Measurements from ENCODE around the gene SLC35E1.

SLC35E1 gene

GRCh38 chr19:16585094-16585801 is 13.0 kb upstream of the SLC35E1 start:
- DNase-seq (ENCODE audit: low read depth in 1 of 2, low spot score in 1 of 2) = no peak
- H3K4me3 ChIP-seq (replicated peaks; ENCODE audit: insufficient read depth, low read length) = peak overlapping the region; percentile 12; the same call in 1 of the 2 replicates

DNA sequence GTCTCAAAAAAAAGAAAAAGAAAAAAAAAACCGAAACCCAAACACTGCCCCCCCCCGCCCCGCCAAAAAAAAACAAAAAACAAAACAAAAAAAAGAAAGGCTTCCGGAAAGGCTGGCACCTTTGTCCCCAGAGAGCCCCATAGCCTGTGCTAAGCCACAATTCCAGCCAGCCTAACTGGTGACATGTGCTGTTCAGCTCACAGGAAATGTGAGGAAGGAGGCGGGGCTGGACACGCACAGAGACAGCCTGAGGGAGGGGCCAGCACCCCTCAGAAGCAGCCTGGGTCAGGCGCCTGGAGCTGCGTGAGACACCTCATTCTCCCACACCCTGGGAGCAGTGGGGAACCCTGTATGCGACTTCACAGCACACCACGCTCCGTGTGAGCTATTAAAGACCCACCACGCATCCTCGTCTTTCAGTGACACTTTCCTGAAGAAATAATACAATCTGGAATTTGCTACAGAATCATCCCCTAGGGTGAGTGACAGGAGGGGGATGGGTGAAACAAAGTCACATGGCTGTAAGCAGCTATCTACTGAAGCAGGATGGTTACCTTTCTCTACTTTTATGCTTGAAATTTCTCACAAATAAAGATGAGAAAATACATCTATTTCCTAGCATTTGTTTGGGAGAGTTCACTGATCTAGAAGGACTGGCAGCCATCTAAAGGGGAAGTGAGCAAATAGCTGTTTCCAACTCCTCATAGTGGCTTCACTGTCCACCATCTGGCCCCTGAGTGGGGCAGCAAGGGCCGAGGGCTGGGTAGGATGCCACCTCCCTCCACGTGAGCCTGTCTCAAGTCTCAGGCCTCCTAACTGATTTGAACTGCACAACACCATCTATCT is 12.3 kb upstream of the SLC35E1 start:
- no peak for TF ChIP-seq GABPA (IDR thresholded peaks at IDR 0.05; ENCODE audit: low read depth)
- peak; percentile 37; the same call in 1 of the 2 replicates for TF ChIP-seq POLR2AphosphoS5 (IDR thresholded peaks at IDR 0.05; ENCODE audit: low read depth)
- TF ChIP-seq SPI1 (IDR thresholded peaks at IDR 0.05; ENCODE audit: borderline replicate concordance, low read depth) = peak; percentile 93
- Histone ChIP-seq H3K27me3 (ENCODE audit: insufficient read depth, poor library complexity, severe bottlenecking) (no peaks in the 10 kb centered on the region), H3K4me3 (replicated peaks; ENCODE audit: insufficient read depth, low read length) (peak overlapping the region; percentile 12; the same call in 1 of the 2 replicates), H3K27ac (replicated peaks) (peak overlapping the region; percentile 58)
- peak; percentile 66 to 88 for DNase-seq (ENCODE audit: low read depth in 1 of 2, low spot score in 1 of 2)

More at GRCh38 chr19:16585094-16585801, 13.0 kb upstream of the SLC35E1 start:
- no peak for TF ChIP-seq CTCF (IDR thresholded peaks at IDR 0.05; ENCODE audit: insufficient read depth, low read length)
- no peak for TF ChIP-seq GABPA (IDR thresholded peaks at IDR 0.05; ENCODE audit: low read depth)
- TF ChIP-seq, protein P1, sequence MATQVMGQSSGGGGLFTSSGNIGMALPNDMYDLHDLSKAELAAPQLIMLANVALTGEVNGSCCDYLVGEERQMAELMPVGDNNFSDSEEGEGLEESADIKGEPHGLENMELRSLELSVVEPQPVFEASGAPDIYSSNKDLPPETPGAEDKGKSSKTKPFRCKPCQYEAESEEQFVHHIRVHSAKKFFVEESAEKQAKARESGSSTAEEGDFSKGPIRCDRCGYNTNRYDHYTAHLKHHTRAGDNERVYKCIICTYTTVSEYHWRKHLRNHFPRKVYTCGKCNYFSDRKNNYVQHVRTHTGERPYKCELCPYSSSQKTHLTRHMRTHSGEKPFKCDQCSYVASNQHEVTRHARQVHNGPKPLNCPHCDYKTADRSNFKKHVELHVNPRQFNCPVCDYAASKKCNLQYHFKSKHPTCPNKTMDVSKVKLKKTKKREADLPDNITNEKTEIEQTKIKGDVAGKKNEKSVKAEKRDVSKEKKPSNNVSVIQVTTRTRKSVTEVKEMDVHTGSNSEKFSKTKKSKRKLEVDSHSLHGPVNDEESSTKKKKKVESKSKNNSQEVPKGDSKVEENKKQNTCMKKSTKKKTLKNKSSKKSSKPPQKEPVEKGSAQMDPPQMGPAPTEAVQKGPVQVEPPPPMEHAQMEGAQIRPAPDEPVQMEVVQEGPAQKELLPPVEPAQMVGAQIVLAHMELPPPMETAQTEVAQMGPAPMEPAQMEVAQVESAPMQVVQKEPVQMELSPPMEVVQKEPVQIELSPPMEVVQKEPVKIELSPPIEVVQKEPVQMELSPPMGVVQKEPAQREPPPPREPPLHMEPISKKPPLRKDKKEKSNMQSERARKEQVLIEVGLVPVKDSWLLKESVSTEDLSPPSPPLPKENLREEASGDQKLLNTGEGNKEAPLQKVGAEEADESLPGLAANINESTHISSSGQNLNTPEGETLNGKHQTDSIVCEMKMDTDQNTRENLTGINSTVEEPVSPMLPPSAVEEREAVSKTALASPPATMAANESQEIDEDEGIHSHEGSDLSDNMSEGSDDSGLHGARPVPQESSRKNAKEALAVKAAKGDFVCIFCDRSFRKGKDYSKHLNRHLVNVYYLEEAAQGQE (IDR thresholded peaks at IDR 0.05; ENCODE audit: insufficient replicate concordance, low read depth) = no peak
- TF ChIP-seq POLR2AphosphoS5 (IDR thresholded peaks at IDR 0.05; ENCODE audit: low read depth) = no peak
- no peak for TF ChIP-seq SPI1 (IDR thresholded peaks at IDR 0.05; ENCODE audit: borderline replicate concordance, low read depth)
- Histone ChIP-seq H3K27ac (replicated peaks) (peak overlapping the region; percentile 58), H3K27me3 (ENCODE audit: insufficient read depth, poor library complexity, severe bottlenecking) (no peaks in the 10 kb centered on the region)

DNA sequence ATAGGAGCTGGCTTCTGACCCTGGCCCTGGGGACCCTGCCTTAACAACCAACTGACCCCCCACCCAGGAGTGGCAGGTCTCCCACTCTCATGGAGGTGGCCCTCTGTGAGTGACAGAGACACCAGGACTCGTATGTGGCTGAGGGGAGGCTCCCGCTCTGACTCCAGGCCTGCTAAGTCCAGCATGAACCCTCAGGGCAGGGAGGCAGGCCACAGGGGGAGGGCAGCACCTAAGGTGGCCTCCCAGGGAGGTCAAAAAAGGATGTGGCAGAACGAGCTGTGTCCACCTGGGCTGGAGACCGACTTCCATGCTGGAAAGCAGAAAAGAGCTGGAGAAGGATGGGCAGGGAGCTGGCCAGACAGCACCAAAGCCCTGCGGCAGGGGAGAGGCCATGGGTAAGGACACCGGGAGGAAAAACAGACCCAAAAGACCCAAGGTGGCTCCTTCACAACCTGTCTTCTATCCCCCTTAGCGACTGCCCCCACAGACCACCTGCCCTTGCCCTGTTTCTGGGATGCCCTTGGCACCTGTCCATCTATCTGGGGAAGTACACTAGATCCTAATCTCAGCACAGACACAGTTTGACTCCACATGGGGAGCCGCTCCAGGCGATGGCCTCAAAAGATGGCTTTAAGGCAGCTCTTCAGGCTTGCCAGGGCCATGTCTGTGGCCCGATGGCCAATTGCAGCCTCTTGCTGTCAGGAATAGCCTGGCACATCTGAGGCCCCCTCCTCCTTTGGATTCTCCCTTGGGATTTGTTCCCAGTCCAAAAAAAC is 10.5 kb upstream of the SLC35E1 start:
- H3K4me3 ChIP-seq (replicated peaks; ENCODE audit: insufficient read depth, low read length) = no peak overlapping the region
- TF ChIP-seq, protein P1 (IDR thresholded peaks at IDR 0.05; ENCODE audit: insufficient replicate concordance, low read depth) = no peak
- TF ChIP-seq POLR2AphosphoS5 (IDR thresholded peaks at IDR 0.05; ENCODE audit: low read depth) = no peak; the same call in 1 of the 2 replicates
- TF ChIP-seq SPI1 (IDR thresholded peaks at IDR 0.05; ENCODE audit: borderline replicate concordance, low read depth) = no peak
- TF ChIP-seq CTCF (IDR thresholded peaks at IDR 0.05; ENCODE audit: insufficient read depth, low read length) = no peak
- no peak for TF ChIP-seq GABPA (IDR thresholded peaks at IDR 0.05; ENCODE audit: low read depth)
- no peak for DNase-seq (ENCODE audit: low read depth in 1 of 2, low spot score in 1 of 2)
- no peaks in the 10 kb centered on the region for H3K27me3 ChIP-seq (ENCODE audit: insufficient read depth, poor library complexity, severe bottlenecking)
- H3K27ac ChIP-seq (replicated peaks) = no peak overlapping the region
